Cardiac muscle cell (in vitro differentiated cells and primary cell): ENCODE results near the gene RBM44. TPM values are rescaled to one million over a fixed set of nuclear protein-coding genes. Genes with fewer than 3 reads are reported as not detected.

ENCODE experiments used
- DNase-seq, 2 donors: peaks; one replicate each; pipeline versions ENCODE4 v3.0.0 to v3.0.0-alpha.2; 2010 to 2017; ENCODE audit warnings: low read depth in 1 of 2, low spot score in 1 of 2
- H3K27ac ChIP-seq: fragments of 200-600 bp; sonication (generic); 2 replicates; pipeline ENCODE4 v1.5.1; 2016
- H3K27me3 ChIP-seq: fragments of 200-600 bp; sonication (generic); 2 replicates; pipeline ENCODE4 v1.6.0; 2016; ENCODE audit warnings: control low read depth
- H3K36me3 ChIP-seq: fragments of 200-600 bp; sonication (generic); 2 replicates; pipeline ENCODE4 v1.5.1; 2016; ENCODE audit warnings: control low read depth
- H3K4me1 ChIP-seq: fragments of 200-600 bp; sonication (generic); 2 replicates; pipeline ENCODE4 v1.8.1; 2017; ENCODE audit warnings: low read depth, mild to moderate bottlenecking, mixed run types
- H3K4me3 ChIP-seq: fragments of 200-600 bp; sonication (generic); 2 replicates; pipeline ENCODE4 v1.5.1; 2016; ENCODE audit warnings: mild to moderate bottlenecking
- H3K9me3 ChIP-seq: fragments of 200-600 bp; sonication (generic); 2 replicates; pipeline ENCODE4 v1.5.1; 2017; ENCODE audit warnings: low read depth, mild to moderate bottlenecking, control low read depth
- polyA plus RNA-seq: library from polyadenylated mRNA; unstranded; fragments of >200 nt; fragmentation: Nextera tagmentation; extraction: Ambion mirVana; gene quantifications from 2 replicates; pipeline ENCODE4 v1.2.1, GENCODE V29; 2016
- total RNA-seq: library from RNA; depleted of rRNA; stranded (reverse); fragments of >200 nt; gene quantifications from 2 replicates; pipeline ENCODE4 v1.2.3, GENCODE V29; 2016
- TF ChIP-seq, protein P1 (sequence below): IDR thresholded peaks from 2 replicates; pipeline ENCODE4 v1.5.1; 2012; ENCODE audit warnings: low read depth, mild to moderate bottlenecking, low read length

RBM44 gene
- total and polyA plus RNA-seq, 2 experiments from 2014 or later = 0.46 to 0.51 TPM

DNA sequence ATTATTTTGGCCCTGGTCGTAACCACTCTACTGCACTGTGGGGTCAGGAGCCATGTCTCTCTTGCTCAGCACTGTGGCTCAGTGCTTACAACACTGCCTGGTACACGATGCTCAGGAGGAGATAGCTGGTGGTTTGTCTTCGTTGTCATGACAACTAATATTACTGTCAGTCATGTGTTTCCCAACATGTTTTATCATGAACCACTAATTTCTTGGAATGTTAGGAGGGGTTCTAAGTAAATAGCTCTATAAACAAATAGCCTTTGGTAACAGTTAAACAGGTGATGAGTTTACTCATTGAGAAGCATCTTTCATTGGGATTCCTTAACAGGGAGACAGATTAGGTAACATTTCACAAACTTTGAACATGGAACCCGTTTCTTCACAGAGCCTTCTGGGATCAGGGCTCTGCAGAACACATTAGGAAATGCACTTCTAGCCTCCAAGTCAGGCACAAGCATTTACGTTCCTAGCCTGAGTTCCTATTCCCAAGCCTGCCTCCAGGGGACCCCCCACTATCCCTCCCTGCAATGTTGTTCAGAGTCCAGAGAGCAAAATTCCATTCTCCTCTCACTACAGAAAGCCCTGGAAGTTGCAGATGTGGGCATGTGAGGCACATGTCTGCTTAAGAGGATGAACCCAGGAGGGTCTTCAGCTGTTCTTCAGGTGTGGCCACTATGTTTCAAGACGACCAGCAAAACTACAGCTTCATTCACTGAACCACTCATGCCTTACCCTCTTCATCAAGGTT, 6.4 kb upstream of the RBM44 start:
- Histone ChIP-seq H3K36me3 (no peaks in the 10 kb centered on the region), H3K4me1 (no peaks in the 10 kb centered on the region), H3K9me3 (peaks cover under 1% of the 10 kb centered on the region), H3K27me3 (no peaks in the 10 kb centered on the region), H3K4me3 (no peak overlapping the region), H3K27ac (no peak overlapping the region)
- DNase-seq = peak in 1 of 2 donors; percentile 43
- TF ChIP-seq, protein P1, sequence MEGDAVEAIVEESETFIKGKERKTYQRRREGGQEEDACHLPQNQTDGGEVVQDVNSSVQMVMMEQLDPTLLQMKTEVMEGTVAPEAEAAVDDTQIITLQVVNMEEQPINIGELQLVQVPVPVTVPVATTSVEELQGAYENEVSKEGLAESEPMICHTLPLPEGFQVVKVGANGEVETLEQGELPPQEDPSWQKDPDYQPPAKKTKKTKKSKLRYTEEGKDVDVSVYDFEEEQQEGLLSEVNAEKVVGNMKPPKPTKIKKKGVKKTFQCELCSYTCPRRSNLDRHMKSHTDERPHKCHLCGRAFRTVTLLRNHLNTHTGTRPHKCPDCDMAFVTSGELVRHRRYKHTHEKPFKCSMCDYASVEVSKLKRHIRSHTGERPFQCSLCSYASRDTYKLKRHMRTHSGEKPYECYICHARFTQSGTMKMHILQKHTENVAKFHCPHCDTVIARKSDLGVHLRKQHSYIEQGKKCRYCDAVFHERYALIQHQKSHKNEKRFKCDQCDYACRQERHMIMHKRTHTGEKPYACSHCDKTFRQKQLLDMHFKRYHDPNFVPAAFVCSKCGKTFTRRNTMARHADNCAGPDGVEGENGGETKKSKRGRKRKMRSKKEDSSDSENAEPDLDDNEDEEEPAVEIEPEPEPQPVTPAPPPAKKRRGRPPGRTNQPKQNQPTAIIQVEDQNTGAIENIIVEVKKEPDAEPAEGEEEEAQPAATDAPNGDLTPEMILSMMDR = peak; percentile 50

DNA sequence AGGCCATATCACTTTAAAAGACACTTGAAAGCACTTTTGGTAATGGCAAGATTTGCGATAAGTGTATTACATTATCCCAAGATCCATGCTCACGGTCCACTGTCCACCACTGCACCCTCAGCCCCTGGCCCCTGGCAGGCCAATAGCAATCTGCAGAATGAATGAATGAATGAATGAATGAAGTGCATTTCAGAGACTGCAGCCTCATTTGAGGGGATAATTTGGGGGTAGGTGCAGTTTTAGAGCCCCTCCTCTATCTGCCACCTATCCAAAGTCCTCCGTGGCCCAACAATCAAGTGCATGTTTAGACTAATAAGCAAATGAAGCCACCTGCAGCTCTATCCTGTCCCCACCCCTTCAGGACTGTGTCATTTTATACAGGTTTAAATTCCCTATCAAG, 1.3 kb upstream of the RBM44 start:
- Histone ChIP-seq H3K9me3 (no peaks in the 10 kb centered on the region), H3K27me3 (no peaks in the 10 kb centered on the region), H3K4me1 (no peaks in the 10 kb centered on the region), H3K36me3 (no peaks in the 10 kb centered on the region), H3K27ac (no peak overlapping the region), H3K4me3 (no peak overlapping the region)
- TF ChIP-seq, protein P1 = no peak
- DNase-seq = no peak

DNA sequence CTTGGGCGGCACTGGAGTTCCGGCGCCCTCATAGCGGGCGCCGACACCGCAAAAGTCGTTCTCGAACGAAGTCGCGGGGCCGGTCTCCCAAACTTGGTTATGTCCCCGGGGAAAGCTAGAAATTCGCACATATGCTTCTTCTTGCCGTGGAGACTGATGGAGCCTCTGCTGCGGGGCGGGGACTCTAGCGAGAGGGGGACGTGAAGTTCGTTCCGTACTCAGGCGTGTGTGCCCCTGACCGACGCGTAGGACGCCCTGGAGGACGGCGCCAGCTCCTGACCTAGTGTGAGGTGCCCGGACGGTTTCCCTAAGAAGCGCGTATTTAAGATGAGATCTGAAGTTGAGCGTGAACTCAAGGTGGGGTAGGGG, 465 bp downstream of the RBM44 start:
- Histone ChIP-seq H3K36me3 (no peaks in the 10 kb centered on the region), H3K4me3 (no peak overlapping the region)

DNA sequence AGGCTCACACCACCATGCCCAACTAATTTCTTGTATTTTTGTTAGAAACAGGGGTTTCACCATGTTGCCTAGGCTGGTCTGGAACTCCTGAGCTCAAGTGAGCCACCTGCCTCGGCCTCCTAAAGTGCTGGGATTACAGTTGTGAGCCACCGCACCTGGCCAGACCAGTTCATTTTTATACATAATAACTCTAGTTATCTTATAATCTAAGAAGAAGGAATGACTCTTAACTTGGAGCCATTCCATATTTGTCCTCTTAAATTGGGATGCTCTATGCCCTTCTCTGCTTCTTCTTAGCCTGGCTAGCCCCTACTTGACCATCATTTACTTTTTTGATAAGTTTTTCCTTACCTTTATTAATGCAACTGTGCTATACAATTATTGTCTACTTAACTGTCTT, 2.9 kb downstream of the RBM44 start:
- H3K4me3 ChIP-seq = no peak overlapping the region
- H3K4me1 ChIP-seq = no peaks in the 10 kb centered on the region
- H3K36me3 ChIP-seq = no peaks in the 10 kb centered on the region
- no peak overlapping the region for H3K27ac ChIP-seq
- H3K27me3 ChIP-seq = no peaks in the 10 kb centered on the region
- no peak for DNase-seq
- no peaks in the 10 kb centered on the region for H3K9me3 ChIP-seq
- TF ChIP-seq, protein P1 = no peak

More for the DNA sequence above, 465 bp downstream of the RBM44 start:
- Histone ChIP-seq H3K27me3 (no peaks in the 10 kb centered on the region), H3K27ac (no peak overlapping the region), H3K9me3 (no peaks in the 10 kb centered on the region), H3K4me1 (no peaks in the 10 kb centered on the region)
- TF ChIP-seq, protein P1 = no peak
- DNase-seq = no peak

DNA sequence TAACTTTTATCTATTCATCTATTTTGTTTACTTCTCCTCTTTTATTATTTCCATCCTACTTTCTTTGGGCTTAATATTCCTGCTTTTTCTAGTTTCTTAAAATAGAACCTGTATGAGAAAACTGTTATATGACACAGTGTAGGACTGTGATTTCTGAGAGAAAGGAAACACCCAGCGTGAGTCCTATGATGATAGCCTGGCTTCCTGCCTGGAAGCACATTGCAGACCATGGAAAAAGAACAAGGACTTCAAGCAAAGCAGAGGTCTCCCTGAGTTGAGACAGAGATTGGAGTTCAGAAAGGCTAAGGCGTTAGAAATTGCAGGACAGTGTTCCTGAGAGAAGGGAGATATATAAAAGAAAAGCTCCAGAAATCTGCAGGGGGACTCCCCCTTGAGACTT, 7.8 kb downstream of the RBM44 start:
- Histone ChIP-seq H3K27me3 (peaks cover 3% of the 10 kb centered on the region), H3K4me3 (no peak overlapping the region), H3K4me1 (no peaks in the 10 kb centered on the region), H3K27ac (no peak overlapping the region), H3K9me3 (no peaks in the 10 kb centered on the region), H3K36me3 (no peaks in the 10 kb centered on the region)
- TF ChIP-seq, protein P1 = no peak
- DNase-seq = peak in 1 of 2 donors; percentile 53
